8988T (cell line): Measurements from ENCODE around the gene SKAP1.

Source experiments
- DNase-seq: peaks from one replicate; pipeline ENCODE4 v3.0.0; 2011

Gene SKAP1

GRCh38 chr17:48100160-48100559, 329.9 kb downstream of the SKAP1 start:
- no peak for DNase-seq

GRCh38 chr17:48095611-48096010, 334.4 kb downstream of the SKAP1 start:
- no peak for DNase-seq

GRCh38 chr17:48093341-48094045, 336.5 kb downstream of the SKAP1 start:
- DNase-seq, result no peak

GRCh38 chr17:48084932-48085331, 345.1 kb downstream of the SKAP1 start:
- DNase-seq, result no peak
